ENCODE data around the gene NLRP4. TPM values are rescaled to one million over a fixed set of nuclear protein-coding genes. Genes with fewer than 3 reads are reported as not detected.

Gene NLRP4, protein sequence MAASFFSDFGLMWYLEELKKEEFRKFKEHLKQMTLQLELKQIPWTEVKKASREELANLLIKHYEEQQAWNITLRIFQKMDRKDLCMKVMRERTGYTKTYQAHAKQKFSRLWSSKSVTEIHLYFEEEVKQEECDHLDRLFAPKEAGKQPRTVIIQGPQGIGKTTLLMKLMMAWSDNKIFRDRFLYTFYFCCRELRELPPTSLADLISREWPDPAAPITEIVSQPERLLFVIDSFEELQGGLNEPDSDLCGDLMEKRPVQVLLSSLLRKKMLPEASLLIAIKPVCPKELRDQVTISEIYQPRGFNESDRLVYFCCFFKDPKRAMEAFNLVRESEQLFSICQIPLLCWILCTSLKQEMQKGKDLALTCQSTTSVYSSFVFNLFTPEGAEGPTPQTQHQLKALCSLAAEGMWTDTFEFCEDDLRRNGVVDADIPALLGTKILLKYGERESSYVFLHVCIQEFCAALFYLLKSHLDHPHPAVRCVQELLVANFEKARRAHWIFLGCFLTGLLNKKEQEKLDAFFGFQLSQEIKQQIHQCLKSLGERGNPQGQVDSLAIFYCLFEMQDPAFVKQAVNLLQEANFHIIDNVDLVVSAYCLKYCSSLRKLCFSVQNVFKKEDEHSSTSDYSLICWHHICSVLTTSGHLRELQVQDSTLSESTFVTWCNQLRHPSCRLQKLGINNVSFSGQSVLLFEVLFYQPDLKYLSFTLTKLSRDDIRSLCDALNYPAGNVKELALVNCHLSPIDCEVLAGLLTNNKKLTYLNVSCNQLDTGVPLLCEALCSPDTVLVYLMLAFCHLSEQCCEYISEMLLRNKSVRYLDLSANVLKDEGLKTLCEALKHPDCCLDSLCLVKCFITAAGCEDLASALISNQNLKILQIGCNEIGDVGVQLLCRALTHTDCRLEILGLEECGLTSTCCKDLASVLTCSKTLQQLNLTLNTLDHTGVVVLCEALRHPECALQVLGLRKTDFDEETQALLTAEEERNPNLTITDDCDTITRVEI
- polyA plus RNA-seq (ENCODE audit: insufficient read length in 3 of 3) = not detected

DNA sequence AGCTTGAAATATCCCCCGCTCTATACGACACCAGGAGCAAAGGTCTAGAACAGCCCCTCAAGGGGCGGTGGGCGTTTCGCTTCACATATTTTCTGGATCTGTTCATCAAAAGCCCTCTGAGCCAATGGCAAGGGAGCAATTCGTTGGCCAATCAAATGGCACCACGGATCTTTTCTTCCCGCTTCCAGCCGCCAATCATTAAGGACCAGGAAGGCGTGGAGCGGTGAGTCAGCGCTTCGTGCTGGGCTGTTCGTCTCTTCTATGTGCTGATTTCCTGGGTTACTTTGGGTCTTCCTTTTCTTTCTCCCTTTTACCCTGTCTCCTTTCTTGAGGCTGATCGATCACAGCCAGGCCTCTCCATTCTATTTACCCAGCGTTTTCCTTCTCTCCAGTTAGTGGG, at the start of gene NLRP4:
Gene NLRP4 (plus strand): TSS at position 201 of the 400 bp plus-strand sequence. CDS start 15,541 bp downstream, outside the sequence.
- no peak for DNase-seq (ENCODE audit: low read depth in 3 of 3, low spot score in 2 of 3)

DNA sequence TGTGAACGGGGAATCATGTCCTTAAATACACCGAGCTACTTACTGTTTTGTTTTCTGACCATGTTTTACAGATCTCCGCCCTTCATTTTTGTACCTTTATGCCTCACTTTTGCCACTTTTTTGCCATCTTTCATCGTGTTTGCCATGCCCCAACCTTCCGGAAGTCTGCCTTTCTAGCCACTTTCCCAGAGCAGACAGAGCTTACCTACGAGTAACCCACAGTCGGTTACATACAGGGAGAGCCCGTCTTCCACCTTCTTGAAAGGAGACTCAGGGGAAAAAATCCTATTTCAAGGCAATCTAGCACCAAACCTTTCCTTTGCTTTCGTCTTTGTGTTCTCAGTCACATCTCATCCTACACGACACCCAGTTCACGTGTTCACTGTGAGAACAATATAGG, 41.3 kb upstream of the NLRP4 start:
- no peak for DNase-seq (ENCODE audit: low read depth in 3 of 3, low spot score in 2 of 3)

DNA sequence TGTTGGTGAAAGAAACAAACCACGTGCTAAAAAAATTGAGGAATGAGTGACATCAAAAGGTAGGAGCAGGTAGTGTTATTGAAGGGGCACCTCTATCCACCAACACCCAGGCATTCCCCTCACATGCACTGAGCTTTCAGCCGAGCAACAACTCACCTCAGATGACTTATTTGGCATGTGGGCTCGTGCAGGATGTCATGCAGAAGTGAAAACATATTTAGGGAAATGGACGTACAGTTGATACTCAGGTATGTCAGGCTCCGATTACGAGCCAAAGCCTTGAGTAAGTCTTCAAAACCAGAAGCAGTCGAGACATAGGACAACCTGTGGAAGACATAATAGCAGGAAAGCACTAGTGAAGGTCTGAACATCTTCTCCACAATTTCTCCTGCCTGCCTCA, 34.9 kb upstream of the NLRP4 start:
- DNase-seq (ENCODE audit: low read depth in 3 of 3, low spot score in 2 of 3) = no peak

DNA sequence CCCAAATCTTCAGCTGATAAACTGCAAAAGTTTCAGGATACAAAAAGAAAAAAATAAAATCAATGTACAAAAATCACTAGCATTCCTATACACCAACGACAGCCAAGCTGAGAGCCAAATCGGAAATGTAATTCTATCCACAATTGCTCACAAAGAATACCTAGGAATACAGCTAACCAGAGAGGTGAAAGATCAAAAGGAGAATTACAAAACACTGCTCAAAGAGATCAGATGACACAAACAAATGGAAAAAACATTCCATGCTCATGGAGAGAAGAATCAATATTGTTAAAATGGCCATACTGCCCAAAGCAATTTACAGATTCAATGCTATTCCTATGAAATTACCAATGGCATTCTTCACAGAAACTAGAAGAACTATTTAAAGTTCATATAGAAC, 34.1 kb upstream of the NLRP4 start:
- no peak for DNase-seq (ENCODE audit: low read depth in 3 of 3, low spot score in 2 of 3)

DNA sequence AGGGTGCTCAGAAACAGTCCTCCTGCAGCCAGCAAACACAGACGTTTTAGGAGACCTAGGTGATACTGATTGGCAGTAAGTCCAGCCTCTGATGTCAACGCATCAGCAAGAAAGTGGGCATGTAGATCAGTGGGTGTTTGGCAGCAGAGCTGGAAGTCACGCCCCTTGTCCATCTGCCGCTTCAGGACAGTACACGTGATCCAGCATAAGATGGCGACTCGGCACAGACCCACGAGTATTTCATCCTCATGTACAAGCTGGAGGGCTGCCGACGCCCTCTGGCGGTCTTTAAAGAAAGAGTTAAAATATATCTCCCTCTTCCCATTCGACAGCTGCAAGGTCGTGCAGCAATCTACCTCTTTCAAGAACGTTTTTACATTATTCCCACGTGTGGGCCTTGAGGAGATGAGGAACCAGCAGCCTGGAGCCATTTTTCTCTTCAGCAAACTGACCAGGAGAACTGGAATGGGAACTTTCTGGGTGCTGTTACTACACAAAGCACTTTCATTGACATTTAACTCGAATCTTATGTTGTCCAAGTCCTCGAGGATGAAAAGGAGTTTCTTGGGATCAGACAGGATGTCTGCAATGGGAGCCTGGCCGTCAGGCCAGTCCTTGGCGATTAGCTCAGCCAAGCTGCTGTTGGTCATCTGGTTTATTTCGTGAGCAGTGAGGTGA, 26.8 kb upstream of the NLRP4 start:
- DNase-seq (ENCODE audit: low read depth in 3 of 3, low spot score in 2 of 3) = peak in 2 of 3 donors; percentile 1 to 4

DNA sequence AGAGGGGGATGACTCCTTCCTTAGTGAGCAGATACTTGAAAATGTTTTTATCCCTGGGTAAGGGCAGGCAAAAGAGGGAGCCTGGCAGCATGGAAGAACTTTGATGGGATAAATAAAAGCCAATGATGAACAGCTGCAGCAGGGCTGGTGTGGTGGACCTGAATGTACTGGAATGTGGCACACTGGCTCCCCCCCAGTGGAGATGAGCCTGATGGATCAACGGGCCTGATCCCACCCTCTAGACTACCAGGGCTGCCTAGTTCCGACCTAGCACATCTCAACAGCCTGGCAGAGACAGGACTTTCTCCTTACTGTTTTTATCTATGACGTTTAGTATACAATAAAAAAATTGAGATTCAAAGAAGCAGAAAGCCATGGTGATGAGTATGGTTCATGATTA, 25.0 kb upstream of the NLRP4 start:
- no peak for DNase-seq (ENCODE audit: low read depth in 3 of 3, low spot score in 2 of 3)

DNA sequence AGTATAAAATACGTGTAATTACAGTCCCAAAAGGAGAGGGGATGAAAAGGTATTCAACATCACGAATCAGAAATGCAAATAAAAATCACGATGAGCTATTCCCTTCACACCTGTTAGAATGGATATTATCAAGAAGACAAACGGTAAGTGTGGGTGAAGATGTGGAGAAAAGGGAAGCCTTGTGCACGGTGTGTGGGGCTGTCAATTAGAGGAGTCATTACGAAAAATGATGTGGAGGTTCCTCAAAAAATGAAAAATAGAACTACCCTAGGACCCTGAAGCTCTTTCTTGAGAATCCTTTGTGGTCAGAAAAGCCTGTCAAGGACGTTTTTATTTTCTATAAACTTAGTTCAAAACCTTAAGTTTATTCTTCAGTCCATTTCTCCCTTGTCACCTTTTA, 23.9 kb upstream of the NLRP4 start:
- no peak for DNase-seq (ENCODE audit: low read depth in 3 of 3, low spot score in 2 of 3)

DNA sequence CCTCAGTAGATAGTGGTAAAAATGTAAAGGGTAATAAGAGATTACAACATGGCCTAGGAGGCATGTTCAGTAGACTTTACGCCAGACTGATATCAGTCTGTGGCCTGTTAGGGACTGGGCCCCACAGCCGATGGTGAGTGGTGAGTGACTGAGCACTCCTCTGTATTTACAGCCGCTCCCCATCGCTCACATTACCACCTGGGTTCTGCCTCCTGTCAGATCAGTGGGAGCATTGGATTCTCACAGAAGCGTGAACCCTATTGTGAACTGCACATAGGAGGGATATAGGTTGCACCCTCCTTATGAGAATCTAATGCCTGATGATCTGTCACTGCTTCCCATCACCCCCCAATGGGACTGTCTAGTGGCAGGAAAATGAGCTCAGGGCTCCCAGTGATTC, 22.4 kb upstream of the NLRP4 start:
- DNase-seq (ENCODE audit: low read depth in 3 of 3, low spot score in 2 of 3) = no peak

DNA sequence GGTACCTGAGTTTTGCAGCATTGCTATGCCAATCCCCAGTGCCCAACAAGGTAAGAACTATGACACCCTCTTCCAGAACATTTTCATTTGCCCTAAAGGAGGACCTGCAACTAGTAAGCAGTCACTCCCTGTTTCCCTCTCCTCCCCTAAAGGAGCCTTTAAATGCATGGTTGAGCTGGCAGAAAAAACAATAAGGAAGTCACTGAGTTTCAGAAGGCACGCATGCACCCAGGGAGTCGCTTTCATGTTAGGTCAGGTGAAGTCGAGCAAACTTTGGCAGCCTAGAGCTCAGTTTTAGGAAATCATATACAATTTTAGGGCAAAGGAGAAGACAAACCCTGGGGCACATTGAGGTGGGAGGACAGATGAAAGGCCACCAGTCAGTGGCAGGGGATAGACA, 16.3 kb upstream of the NLRP4 start:
- DNase-seq (ENCODE audit: low read depth in 3 of 3, low spot score in 2 of 3) = no peak

DNA sequence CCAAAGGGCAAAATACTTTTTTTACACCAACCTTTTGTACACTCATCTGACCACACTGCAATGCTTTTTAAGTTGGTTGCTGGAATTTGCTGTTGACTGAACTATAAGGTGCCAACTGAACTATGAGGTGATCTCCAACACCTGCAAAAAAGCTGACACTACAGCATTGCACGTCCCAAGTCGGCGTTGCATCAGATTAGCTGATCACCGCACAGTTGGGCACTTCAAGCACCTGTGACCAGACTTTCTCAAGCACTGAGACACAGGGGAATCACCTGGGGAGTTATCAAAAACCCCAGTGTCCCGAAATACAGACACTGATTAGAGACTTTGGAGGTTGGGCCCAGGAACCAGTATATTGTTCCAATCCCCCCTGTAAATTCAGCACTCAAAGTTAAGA, 5.7 kb upstream of the NLRP4 start:
- no peak for DNase-seq (ENCODE audit: low read depth in 3 of 3, low spot score in 2 of 3)

DNA sequence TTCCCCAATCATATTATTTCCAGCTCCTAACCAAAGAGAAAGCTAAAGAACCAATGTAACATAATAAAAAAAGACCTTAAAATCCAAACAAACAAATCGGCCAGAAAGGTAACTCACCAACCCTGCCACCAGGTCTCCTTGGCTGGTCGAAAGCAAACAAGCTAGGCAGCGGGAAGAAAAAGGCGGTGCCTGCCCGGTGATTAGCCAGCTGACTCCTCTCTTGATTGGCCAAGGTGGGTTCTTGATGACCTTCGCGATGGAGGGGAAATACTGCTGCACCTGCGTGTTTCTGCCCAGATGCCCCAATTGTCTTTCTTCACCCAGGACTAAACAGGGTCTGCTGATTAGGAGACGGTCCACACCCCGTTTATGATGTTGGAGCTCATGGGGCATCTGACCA, 4.5 kb upstream of the NLRP4 start, which contains the start of gene NLRP11:
Gene NLRP11 (minus strand): TSS at position 154 of the 400 bp plus-strand sequence. CDS start 13,825 bp downstream, outside the sequence.
- DNase-seq (ENCODE audit: low read depth in 3 of 3, low spot score in 2 of 3) = no peak

DNA sequence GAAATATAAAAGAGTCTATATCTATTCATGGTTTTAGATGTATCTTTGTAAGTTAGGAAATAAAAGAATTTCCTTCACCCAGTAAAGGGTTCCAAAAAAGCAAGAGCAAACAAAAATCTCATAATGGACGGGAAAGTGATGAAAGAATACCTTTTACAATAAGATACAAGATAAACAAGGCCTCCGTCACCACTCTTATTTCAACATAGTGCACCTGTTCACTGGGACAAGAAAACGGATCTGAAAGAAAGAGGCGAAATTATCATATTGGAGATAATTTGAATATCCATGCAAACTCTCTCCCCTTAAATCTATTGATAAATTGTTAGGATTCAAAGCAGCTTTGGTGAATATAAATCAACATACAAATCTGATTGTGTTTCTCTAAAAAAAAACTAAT, 3.7 kb upstream of the NLRP4 start:
- DNase-seq (ENCODE audit: low read depth in 3 of 3, low spot score in 2 of 3) = no peak

DNA sequence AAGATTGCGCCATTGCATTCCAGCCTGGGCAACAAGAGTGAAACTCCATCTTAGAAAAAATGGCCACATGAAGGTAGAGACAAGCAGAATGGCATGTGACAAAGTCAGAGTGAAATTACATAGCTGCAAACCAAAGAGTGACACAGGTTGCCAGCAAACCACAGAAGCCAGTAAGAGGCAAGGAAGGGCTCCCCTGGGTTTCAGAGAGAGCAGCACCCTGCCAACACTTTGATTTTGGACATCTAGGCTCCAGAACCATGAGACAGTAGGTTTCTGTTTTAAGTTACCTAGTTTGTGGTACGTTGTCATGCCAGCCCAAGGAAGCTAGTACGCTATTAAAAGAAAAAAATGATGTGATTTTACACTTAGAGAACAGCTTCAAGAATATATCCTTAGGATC, 1.9 kb downstream of the NLRP4 start:
- DNase-seq (ENCODE audit: low read depth in 3 of 3, low spot score in 2 of 3) = no peak

DNA sequence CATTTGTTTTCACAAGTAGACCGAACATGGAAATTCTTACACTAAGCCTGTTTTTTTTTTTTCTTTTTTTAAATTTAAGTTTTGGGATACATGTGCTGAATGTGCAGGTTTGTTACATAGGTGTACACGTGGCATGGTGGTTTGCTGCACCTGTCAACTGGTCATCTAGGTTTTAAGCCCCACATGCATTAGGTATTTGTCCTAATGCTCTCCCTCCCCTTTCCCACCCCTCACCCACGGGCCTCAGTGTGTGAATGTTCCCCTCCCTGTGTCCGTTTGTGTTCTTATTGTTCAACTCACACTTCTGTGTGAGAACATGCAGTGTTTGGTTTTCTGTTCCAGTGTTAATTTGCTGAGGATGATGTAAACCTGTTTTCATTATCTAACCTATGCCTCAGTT, 2.6 kb downstream of the NLRP4 start:
- no peak for DNase-seq (ENCODE audit: low read depth in 3 of 3, low spot score in 2 of 3)

DNA sequence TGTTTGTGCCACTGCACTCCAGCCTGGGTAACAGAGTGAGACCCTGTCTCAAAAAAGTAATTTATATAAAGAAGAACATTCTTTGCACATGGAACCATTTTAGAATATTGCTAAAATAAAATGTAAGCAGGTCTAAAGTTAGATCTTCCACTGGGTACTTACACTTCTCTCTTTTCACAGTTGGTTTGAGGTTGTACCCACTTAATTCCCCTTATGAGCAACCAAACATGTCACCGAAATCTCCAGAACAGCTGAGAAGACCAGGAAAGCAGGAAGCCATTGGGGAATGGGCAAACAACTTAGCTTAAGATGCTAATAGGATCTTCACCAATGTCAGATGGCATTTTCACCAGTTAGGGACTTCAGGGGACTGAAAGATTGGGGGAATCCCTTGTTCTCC, 18.8 kb downstream of the NLRP4 start:
- DNase-seq (ENCODE audit: low read depth in 3 of 3, low spot score in 2 of 3) = no peak

DNA sequence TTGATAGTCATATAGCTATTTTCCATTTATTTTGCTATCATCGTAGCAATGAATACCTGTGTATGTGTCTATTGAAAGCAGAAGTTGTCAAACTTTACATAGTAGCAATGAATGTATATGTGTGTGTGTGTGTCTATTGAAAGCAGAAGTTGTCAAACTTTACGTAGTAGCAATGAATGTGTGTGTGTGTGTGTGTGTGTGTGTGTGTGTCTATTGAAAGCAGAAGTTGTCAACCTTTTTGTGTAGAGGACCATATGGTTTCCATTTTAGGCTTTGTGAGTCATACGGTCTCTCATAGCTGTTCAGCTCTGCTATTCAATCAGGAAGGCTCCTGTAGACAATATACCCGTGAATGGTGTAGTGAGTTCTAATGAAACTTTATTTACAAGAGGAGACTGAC, 20.8 kb downstream of the NLRP4 start:
- no peak for DNase-seq (ENCODE audit: low read depth in 3 of 3, low spot score in 2 of 3)

DNA sequence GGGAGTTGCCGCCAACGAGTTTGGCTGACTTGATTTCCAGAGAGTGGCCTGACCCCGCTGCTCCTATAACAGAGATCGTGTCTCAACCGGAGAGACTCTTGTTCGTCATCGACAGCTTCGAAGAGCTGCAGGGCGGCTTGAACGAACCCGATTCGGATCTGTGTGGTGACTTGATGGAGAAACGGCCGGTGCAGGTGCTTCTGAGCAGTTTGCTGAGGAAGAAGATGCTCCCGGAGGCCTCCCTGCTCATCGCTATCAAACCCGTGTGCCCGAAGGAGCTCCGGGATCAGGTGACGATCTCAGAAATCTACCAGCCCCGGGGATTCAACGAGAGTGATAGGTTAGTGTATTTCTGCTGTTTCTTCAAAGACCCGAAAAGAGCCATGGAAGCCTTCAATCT, 21.6 kb downstream of the NLRP4 start:
- DNase-seq (ENCODE audit: low read depth in 3 of 3, low spot score in 2 of 3) = no peak

DNA sequence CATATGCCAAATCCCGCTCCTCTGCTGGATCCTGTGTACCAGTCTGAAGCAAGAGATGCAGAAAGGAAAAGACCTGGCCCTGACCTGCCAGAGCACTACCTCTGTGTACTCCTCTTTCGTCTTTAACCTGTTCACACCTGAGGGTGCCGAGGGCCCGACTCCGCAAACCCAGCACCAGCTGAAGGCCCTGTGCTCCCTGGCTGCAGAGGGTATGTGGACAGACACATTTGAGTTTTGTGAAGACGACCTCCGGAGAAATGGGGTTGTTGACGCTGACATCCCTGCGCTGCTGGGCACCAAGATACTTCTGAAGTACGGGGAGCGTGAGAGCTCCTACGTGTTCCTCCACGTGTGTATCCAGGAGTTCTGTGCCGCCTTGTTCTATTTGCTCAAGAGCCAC, 22.1 kb downstream of the NLRP4 start:
- DNase-seq (ENCODE audit: low read depth in 3 of 3, low spot score in 2 of 3) = no peak

DNA sequence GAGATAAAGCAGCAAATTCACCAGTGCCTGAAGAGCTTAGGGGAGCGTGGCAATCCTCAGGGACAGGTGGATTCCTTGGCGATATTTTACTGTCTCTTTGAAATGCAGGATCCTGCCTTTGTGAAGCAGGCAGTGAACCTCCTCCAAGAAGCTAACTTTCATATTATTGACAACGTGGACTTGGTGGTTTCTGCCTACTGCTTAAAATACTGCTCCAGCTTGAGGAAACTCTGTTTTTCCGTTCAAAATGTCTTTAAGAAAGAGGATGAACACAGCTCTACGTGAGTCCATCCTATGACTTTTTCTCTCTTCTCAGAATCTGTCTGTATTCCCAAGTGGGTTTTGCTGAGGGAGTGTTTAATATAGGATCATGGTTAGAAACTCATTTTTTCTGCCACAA, 22.6 kb downstream of the NLRP4 start:
- no peak for DNase-seq (ENCODE audit: low read depth in 3 of 3, low spot score in 2 of 3)

DNA sequence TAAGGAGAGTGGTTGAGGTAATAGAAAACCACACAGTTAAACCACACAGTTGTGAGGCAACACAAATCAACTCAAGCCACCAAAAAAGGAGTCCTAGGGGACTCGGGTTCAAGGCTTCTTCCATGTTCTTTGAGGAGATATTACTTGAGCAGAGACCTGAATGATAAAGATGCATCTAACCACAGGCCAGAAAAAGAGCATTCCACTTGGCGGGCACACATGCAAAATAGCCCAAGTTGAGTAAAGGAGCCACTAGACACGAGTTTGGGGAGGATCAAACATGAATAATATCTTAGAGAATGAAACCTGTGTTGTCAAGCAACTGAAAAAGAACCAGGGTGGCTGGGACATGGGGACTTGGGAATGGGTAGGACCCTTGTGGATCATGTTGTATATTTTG, 30.2 kb downstream of the NLRP4 start:
- no peak for DNase-seq (ENCODE audit: low read depth in 3 of 3, low spot score in 2 of 3)

DNA sequence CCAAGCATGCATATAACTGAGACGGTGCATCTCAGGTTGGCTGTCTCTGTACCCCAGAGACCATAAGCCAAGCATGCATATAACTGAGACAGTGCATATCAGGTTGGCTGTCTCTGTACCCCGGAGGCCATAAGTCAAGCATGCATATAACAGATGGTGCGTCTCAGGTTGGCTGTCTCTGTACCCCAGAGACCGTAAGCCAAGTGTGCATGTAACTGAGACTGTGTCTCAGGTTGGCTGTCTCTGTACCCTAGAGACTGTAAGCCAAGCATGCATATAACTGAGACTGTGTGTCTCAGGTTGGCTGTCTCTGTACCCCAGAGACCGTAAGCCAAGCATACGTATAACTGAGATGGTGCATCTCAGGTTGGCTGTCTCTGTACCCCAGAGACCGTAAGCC, 30.8 kb downstream of the NLRP4 start:
- no peak for DNase-seq (ENCODE audit: low read depth in 3 of 3, low spot score in 2 of 3)

All from right renal cortex interstitium (tissue), 3 donors.